C4-2B (cell line): Measurements from ENCODE around the gene INO80C.

Experiments
- ZFX ChIP-seq: fragments of 450-650 bp; IDR thresholded peaks from 2 replicates; pipeline ENCODE4 v1.6.1; 2017
- TF ChIP-seq, protein P1 (sequence below): fragments of 450-650 bp; conservative IDR thresholded peaks from 2 replicates; pipeline ENCODE4 v1.5.1; 2017; ENCODE audit warnings: mild to moderate bottlenecking

DNA sequence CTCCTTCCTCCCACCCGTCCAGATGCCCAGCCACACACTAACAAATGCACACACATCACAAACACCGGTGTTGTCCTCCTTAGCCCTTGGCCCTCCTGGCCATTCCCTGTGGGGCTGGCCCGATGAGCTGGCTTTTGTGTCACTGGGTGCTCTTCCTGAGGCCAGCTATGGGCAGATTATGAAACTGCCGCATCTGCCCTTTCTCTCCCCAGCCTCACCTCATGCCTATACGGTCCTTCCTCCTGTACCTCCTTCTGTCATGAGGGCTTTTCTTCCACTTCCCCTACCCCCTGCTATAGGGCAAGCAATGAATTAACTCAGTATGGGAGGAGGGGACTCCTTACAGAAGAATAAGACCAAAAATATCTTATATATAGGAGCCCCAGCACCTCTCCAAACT is 10.3 kb upstream of the INO80C start:
- TF ChIP-seq, protein P1, sequence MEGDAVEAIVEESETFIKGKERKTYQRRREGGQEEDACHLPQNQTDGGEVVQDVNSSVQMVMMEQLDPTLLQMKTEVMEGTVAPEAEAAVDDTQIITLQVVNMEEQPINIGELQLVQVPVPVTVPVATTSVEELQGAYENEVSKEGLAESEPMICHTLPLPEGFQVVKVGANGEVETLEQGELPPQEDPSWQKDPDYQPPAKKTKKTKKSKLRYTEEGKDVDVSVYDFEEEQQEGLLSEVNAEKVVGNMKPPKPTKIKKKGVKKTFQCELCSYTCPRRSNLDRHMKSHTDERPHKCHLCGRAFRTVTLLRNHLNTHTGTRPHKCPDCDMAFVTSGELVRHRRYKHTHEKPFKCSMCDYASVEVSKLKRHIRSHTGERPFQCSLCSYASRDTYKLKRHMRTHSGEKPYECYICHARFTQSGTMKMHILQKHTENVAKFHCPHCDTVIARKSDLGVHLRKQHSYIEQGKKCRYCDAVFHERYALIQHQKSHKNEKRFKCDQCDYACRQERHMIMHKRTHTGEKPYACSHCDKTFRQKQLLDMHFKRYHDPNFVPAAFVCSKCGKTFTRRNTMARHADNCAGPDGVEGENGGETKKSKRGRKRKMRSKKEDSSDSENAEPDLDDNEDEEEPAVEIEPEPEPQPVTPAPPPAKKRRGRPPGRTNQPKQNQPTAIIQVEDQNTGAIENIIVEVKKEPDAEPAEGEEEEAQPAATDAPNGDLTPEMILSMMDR, result no peak
- no peak for TF ChIP-seq ZFX
